K562 (cell line): ENCODE measurements around the gene DAPK3. TPM values are rescaled to one million over a fixed set of nuclear protein-coding genes. Genes with fewer than 3 reads are reported as not detected.

ENCODE experiments used
- ATAC-seq: fragments of 200-7000 bp; cut with Tn5 transposase; 3 replicates; pipeline ENCODE4 v1.9.1; 2020; ENCODE audit warnings: moderate library complexity
- BruUV-seq: library from RNA; stranded (reverse); fragments of 400-500 nt; replicated peaks from 2 replicates; lab custom pipeline; 2021; lab: Mats Ljungman, UMichigan
- CTCF ChIA-PET: fragments of 300-600 bp; formaldehyde crosslinking; extraction: SDS; loops from one replicate; lab custom pipeline; 2021; ENCODE audit warnings: low intra/inter-chr PET ratio; lab: Yijun Ruan, JAX
- POLR2A ChIA-PET: fragments of 300-600, 350-650 bp; sonication (Branson Sonifier 250); formaldehyde crosslinking; extraction: SDS; loops from one replicate; lab custom pipeline; 2021; ENCODE audit warnings: antibody characterized with exemption, inconsistent platforms; lab: Yijun Ruan, JAX
- DNase-seq, 4 experiments: peaks; one replicate each; pipeline versions ENCODE4 v3.0.0 to v3.0.0-alpha.2; 2011 to 2018; ENCODE audit warnings: low spot score in 3 of 4, mixed read lengths in 3 of 4; ENCODE audit errors: extremely low read depth in 1 of 4
- FAIRE-seq: peaks from 2 replicates; lab custom pipeline; 2011; peaks lifted over from hg19 to GRCh38; lab: Jason Lieb, UNC
- H2AFZ ChIP-seq: 2 replicates; pipeline ENCODE4 v1.6.0; 2011; ENCODE audit warnings: low read depth, low read length, control low read depth, inconsistent platforms
- H3K27ac ChIP-seq: fragments of 200-600 bp; 3 replicates; pipeline ENCODE4 v1.8.0; 2011; ENCODE audit warnings: low read depth, mild to moderate bottlenecking, control low read depth, inconsistent platforms, low read length, moderate library complexity, mixed read lengths; ENCODE audit errors: extremely low read depth
- H3K27me3 ChIP-seq, 2 experiments: fragments of 300-600 bp in 1 of 2; 2 replicates in 1 of 2; 3 replicates in 1 of 2; pipeline versions ENCODE4 v1.6.0 to v1.8.0; 2011; ENCODE audit warnings: inconsistent platforms in 2 of 2, low read length in 2 of 2, mild to moderate bottlenecking in 1 of 2, mixed read lengths in 1 of 2, moderate library complexity in 1 of 2; ENCODE audit not compliant: control insufficient read depth in 2 of 2, insufficient read depth in 2 of 2
- H3K36me3 ChIP-seq: fragments of 300-600 bp; 3 replicates; pipeline ENCODE4 v1.8.0; 2011; ENCODE audit warnings: mild to moderate bottlenecking, low read length, inconsistent platforms; ENCODE audit not compliant: control insufficient read depth, insufficient read depth
- H3K4me1 ChIP-seq, 2 experiments: fragments of 200-600 bp in 1 of 2; replicated peaks in 1 of 2; 2 replicates in 1 of 2; 3 replicates in 1 of 2; pipeline versions ENCODE4 v1.5.1 to v1.8.0; 2011; ENCODE audit warnings: inconsistent platforms in 2 of 2, low read length in 2 of 2, mild to moderate bottlenecking in 1 of 2, mixed read lengths in 1 of 2, moderate library complexity in 1 of 2; ENCODE audit not compliant: control insufficient read depth in 2 of 2, insufficient read depth in 2 of 2
- H3K4me2 ChIP-seq: 2 replicates; pipeline ENCODE4 v1.6.1; 2011; ENCODE audit warnings: low read length, control low read depth, inconsistent platforms, mixed read lengths; ENCODE audit not compliant: insufficient read depth
- H3K4me3 ChIP-seq: fragments of 200-600 bp; sonication (generic), shearing (Covaris generic); 2 replicates; pipeline ENCODE4 v1.5.1; 2016; ENCODE audit warnings: control low read depth, inconsistent platforms
- H3K79me2 ChIP-seq: fragments of 200-600 bp; 3 replicates; pipeline ENCODE4 v1.8.0; 2011; ENCODE audit warnings: low read length, inconsistent platforms; ENCODE audit not compliant: control insufficient read depth, insufficient read depth
- H3K9ac ChIP-seq, 2 experiments: 2 replicates each; pipeline versions ENCODE4 v1.6.0 to v1.6.1; 2011; ENCODE audit warnings: low read depth in 2 of 2, low read length in 2 of 2, control low read depth in 1 of 2, inconsistent platforms in 1 of 2, mild to moderate bottlenecking in 1 of 2, mixed read lengths in 1 of 2; ENCODE audit not compliant: insufficient read depth in 1 of 2
- H3K9me1 ChIP-seq: one replicate; pipeline ENCODE4 v1.6.0; 2011; ENCODE audit warnings: inconsistent platforms, mild to moderate bottlenecking, low read length, moderate library complexity; ENCODE audit not compliant: control insufficient read depth, insufficient read depth
- H3K9me3 ChIP-seq: replicated peaks from 2 replicates; pipeline ENCODE4 v1.5.1; 2011; ENCODE audit warnings: low read depth, low read length, inconsistent platforms; ENCODE audit not compliant: control insufficient read depth, insufficient read depth
- H4K20me1 ChIP-seq: replicated peaks from 2 replicates; pipeline ENCODE4 v1.6.1; 2011; ENCODE audit warnings: low read length, inconsistent platforms, mixed read lengths; ENCODE audit not compliant: control insufficient read depth, insufficient read depth
- AFF4 ChIP-seq: sonication (generic); formaldehyde crosslinking; IDR thresholded peaks from 2 replicates; pipeline ENCODE4 v1.8.0; 2023; ENCODE audit warnings: mild to moderate bottlenecking, missing genetic modification reagents
- CREB1 ChIP-seq, 2 experiments: sonication (generic) in 1 of 2; formaldehyde crosslinking in 1 of 2; IDR thresholded peaks; 2 replicates each; pipeline versions ENCODE4 v1.6.1 to v1.8.0; 2012 to 2022; ENCODE audit warnings: inconsistent platforms in 1 of 2, mild to moderate bottlenecking in 1 of 2, missing genetic modification reagents in 1 of 2, moderate library complexity in 1 of 2
- CTCF ChIP-seq, 3 experiments: IDR thresholded peaks in 2 of 3; conservative IDR thresholded peaks in 1 of 3; 2 replicates each; pipeline ENCODE4 v1.5.1; 2011 to 2012; ENCODE audit warnings: low read length in 3 of 3, mild to moderate bottlenecking in 3 of 3, control low read depth in 2 of 3, improper control_type of control experiment in 1 of 3, inconsistent platforms in 1 of 3, low read depth in 1 of 3, mixed read lengths in 1 of 3, moderate library complexity in 1 of 3; ENCODE audit not compliant: insufficient read depth in 2 of 3
- ESRRB ChIP-seq: fragments of 250-450 bp; sonication (Bioruptor Pico); IDR thresholded peaks from 2 replicates; pipeline ENCODE4 v1.5.0; 2020; ENCODE audit warnings: mild to moderate bottlenecking, moderate library complexity, borderline replicate concordance
- MAX ChIP-seq: sonication (generic); formaldehyde crosslinking; IDR thresholded peaks from 2 replicates; pipeline ENCODE4 v1.9.0; 2022; ENCODE audit warnings: mild to moderate bottlenecking, missing genetic modification reagents
- POLR2AphosphoS5 ChIP-seq: IDR thresholded peaks from 2 replicates; pipeline ENCODE4 v1.6.1; 2011; ENCODE audit warnings: mild to moderate bottlenecking, low read depth, low read length, moderate library complexity; ENCODE audit not compliant: control insufficient read depth, insufficient read depth
- RBFOX2 ChIP-seq: fragments of 200-400 bp; formaldehyde crosslinking; IDR thresholded peaks from 2 replicates; pipeline ENCODE4 v1.6.1; 2017; ENCODE audit warnings: low read depth, mild to moderate bottlenecking, low read length, moderate library complexity
- RBM22 ChIP-seq: fragments of 200-400 bp; formaldehyde crosslinking; IDR thresholded peaks from 2 replicates; pipeline ENCODE4 v1.6.1; 2018; ENCODE audit warnings: low read length, low read depth; ENCODE audit not compliant: poor library complexity, severe bottlenecking
- THAP12 ChIP-seq: fragments of 250-450 bp; sonication (Bioruptor Pico); IDR thresholded peaks from 2 replicates; pipeline ENCODE4 v1.9.0; 2021; ENCODE audit warnings: mild to moderate bottlenecking, inconsistent platforms
- WGBS: fragments of 100-300 bp; shearing (Covaris generic); methylation state at CpG from one replicate; pipeline ENCODE4 v1.1.6; 2016; ENCODE audit warnings: low coverage, mixed read lengths; ENCODE audit not compliant: insufficient coverage; ENCODE audit errors: missing lambda C conversion rate; 5-methylcytosine and 5-hydroxymethylcytosine counted together
- in situ Hi-C: fragments of 300-500 bp; cut with MboI; formaldehyde crosslinking; loops from 4 replicates; pipeline ENCODE4 v1.15.0; 2018; ENCODE audit warnings: inconsistent platforms, mixed read lengths
- intact Hi-C: fragments of 100-400 bp; cut with micrococcal nuclease; formaldehyde crosslinking; loops from 2 replicates; pipeline ENCODE4 v1.14.2; 2022
- polyA plus RNA-seq, 8 experiments: library from polyadenylated mRNA; depleted of rRNA in 4 of 8; stranded (reverse) in 5 of 8; unstranded in 3 of 8; fragments of >200 nt; fragmentation: Nextera tagmentation in 2 of 8; fragmentation: Illumina TruSeq in 1 of 8; extraction: Ambion mirVana in 2 of 8; extraction: Trizol in 1 of 8; gene quantifications; 2 replicates each; pipeline versions ENCODE4 v1.2.1 to v1.2.3, GENCODE V29; 2011 to 2014; ENCODE audit warnings: inconsistent platforms in 1 of 8, missing spikeins in 1 of 8
- total RNA-seq, 7 experiments: library from RNA; depleted of rRNA in 6 of 7; stranded (reverse); fragments of >200 nt in 6 of 7; fragmentation: Illumina TruSeq in 2 of 7; extraction: Trizol in 2 of 7; gene quantifications; 2 replicates each; pipeline versions ENCODE4 v1.2.1 to v1.2.3, GENCODE V29; 2011 to 2021; ENCODE audit warnings: low replicate concordance in 1 of 7

DAPK3 gene
- total and polyA plus RNA-seq, 9 of the 15 experiments (the other 6 are each of a cell fraction or from before 2014, with no cell fraction given), result 0.14 to 63.4 (median 25.0) TPM

- Histone ChIP-seq H3K9ac (peak overlapping the region in 1 of 2 experiments; percentile 54; a peak in 2 of 4 replicates), H3K27ac (no peak overlapping the region), H3K79me2 (peaks cover 53% of the 10 kb centered on the region), H4K20me1 (peaks cover 65% of the 10 kb centered on the region), H3K36me3 (peaks cover 76% of the 10 kb centered on the region), H3K4me2 (no peak overlapping the region), H3K9me3 (no peaks in the 10 kb centered on the region), H3K4me1 (peaks cover 0 to 56% of the 10 kb centered on the region in 2 experiments; a peak in 2 of 5 replicates), H2AFZ (no peak overlapping the region), H3K9me1 (peaks cover 19% of the 10 kb centered on the region), H3K4me3 (no peak overlapping the region), H3K27me3 (no peaks in the 10 kb centered on the region)
- DNase-seq, result peak in 2 of 4 experiments; percentile 57 to 61
- no peak for FAIRE-seq
- ChIA-PET POLR2A (interaction anchor here (0.6 to 9.7 kb wide), 5 partner anchors 7 to 27 kb away, joined by 3 to 215 read pairs (median 3); partner anchors contain the start of genes DAPK3 and EEF2), CTCF (no interaction called here)
- intact Hi-C loops (no loop called here), in situ Hi-C loops (no loop called here)
- ATAC-seq, result peak; percentile 5
- no TSS peak for BruUV-seq
- 93% methylated on average over 38 of the region's 59 CpGs for WGBS
- TF ChIP-seq MAX (CRISPR knock-in tag) (peak; percentile 61), AFF4 (CRISPR knock-in tag) (0 out of 2 replicates have a peak, but pooled peaks have one; percentile 22), RBM22 (peak; percentile 80), THAP12 (CRISPR knock-in tag) (peak; percentile 8; the same call in 1 of the 2 replicates), RBFOX2 (peak; percentile 82), CREB1 (IDR thresholded peaks at IDR 0.05) (peak; percentile 40; the same call in 1 of the 2 replicates), CREB1 (CRISPR knock-in tag; IDR thresholded peaks at IDR 0.05) (peak; percentile 28; the same call in 1 of the 2 replicates), POLR2AphosphoS5 (peak; percentile 41; the same call in 1 of the 2 replicates), ESRRB (CRISPR knock-in tag) (no peak), CTCF (IDR thresholded peaks at IDR 0.05 in 2 of 3, conservative IDR thresholded peaks at IDR 0.05 in 1 of 3; ENCODE audit: insufficient read depth in 2 of 3, low read depth in 1 of 3, low read length in 3 of 3) (0 out of 6 replicates have a peak, but pooled peaks of 1 of the 3 experiments have one; percentile 24)
Observed at GRCh38 chr19:3977242-3978143, 6.6 kb upstream of the DAPK3 start.
